Lower leg skin (tissue), 3 donors: ENCODE results near the gene MGMT.

Source experiments
- POLR2A ChIP-seq, 2 donors: fragments of 450-650 bp; IDR thresholded peaks; one replicate each; pipeline ENCODE4 v1.6.1; 2016 to 2017; ENCODE audit warnings: antibody characterized with exemption in 2 of 2, mild to moderate bottlenecking in 1 of 2, moderate library complexity in 1 of 2
- TF ChIP-seq, protein P1 (sequence below), 3 donors: fragments of 450-650 bp; IDR thresholded peaks; one replicate each; pipeline ENCODE4 v1.5.1; 2016; ENCODE audit warnings: antibody characterized with exemption in 3 of 3, mild to moderate bottlenecking in 3 of 3, moderate library complexity in 2 of 3

DNA sequence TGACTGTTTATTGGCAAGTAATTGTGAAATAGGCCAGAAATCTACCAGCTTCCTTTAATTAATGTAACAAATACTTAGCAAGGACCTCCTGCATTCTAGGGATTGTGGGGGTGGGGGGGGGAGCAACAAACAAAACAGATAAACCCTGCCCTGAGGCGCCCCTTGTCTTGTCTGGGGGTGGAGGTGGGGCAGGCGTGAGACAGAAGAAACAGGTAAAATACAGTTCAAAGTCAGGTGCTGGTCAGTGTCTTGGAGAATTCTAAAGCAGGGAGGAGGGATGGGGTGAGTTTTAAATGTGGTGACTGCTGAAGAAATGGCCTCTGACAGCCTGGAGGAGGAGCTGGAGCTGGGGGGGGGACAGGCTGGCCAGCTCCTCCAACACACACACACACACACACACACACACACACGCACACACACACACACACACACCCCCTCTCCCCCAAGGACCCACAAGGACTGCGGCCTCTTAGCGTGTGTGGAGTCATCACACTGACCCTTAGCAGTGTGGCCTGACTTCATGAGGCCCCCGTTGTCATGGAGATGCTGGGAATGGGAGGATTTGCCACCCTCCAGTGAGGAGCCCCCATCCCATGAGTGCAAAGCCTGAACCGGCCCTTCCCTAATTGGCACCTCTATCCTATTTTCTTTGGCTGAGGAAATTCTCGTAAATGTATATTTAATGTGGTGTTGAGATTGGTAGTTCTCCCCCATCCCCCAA lies 190.4 kb downstream of the MGMT start:
- TF ChIP-seq POLR2A (IDR thresholded peaks at IDR 0.05): no peak
- TF ChIP-seq, protein P1, sequence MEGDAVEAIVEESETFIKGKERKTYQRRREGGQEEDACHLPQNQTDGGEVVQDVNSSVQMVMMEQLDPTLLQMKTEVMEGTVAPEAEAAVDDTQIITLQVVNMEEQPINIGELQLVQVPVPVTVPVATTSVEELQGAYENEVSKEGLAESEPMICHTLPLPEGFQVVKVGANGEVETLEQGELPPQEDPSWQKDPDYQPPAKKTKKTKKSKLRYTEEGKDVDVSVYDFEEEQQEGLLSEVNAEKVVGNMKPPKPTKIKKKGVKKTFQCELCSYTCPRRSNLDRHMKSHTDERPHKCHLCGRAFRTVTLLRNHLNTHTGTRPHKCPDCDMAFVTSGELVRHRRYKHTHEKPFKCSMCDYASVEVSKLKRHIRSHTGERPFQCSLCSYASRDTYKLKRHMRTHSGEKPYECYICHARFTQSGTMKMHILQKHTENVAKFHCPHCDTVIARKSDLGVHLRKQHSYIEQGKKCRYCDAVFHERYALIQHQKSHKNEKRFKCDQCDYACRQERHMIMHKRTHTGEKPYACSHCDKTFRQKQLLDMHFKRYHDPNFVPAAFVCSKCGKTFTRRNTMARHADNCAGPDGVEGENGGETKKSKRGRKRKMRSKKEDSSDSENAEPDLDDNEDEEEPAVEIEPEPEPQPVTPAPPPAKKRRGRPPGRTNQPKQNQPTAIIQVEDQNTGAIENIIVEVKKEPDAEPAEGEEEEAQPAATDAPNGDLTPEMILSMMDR (IDR thresholded peaks at IDR 0.05): no peak
